Caco-2 (cell line): Measurements from ENCODE around the gene AGPAT3. TPM values are rescaled to one million over a fixed set of nuclear protein-coding genes. Genes with fewer than 3 reads are reported as not detected.

ENCODE experiments used
- BruUV-seq: library from RNA; stranded (reverse); fragments of 400-500 nt; replicated peaks from 2 replicates; lab custom pipeline; 2021; lab: Mats Ljungman, UMichigan
- CTCF ChIA-PET: fragments of 300-600 bp; sonication (Branson Sonifier 250); formaldehyde crosslinking; loops from one replicate; lab custom pipeline; 2022; ENCODE audit warnings: antibody characterized with exemption; lab: Charles Lee
- POLR2A ChIA-PET: fragments of 300-600 bp; sonication (Branson Sonifier 250); formaldehyde crosslinking; loops from one replicate; lab custom pipeline; 2022; ENCODE audit warnings: antibody characterized with exemption; lab: Charles Lee
- DNase-seq, 2 experiments: peaks; one replicate each; pipeline versions ENCODE4 v3.0.0 to v3.0.0-alpha.2; 2020 to 2022
- H3K27me3 ChIP-seq: replicated peaks from 2 replicates; pipeline ENCODE4 v1.6.0; 2011; ENCODE audit warnings: low read length; ENCODE audit not compliant: control insufficient read depth, insufficient read depth
- H3K36me3 ChIP-seq: 2 replicates; pipeline ENCODE4 v1.5.1; 2011; ENCODE audit warnings: low read length; ENCODE audit not compliant: control insufficient read depth, insufficient read depth
- H3K4me1 ChIP-seq: fragments of 250-450 bp; sonication (Bioruptor Pico); 2 replicates; pipeline ENCODE4 v1.5.1; 2020; ENCODE audit warnings: mild to moderate bottlenecking
- H3K4me3 ChIP-seq: 2 replicates; pipeline ENCODE4 v1.5.1; 2011; ENCODE audit warnings: low read depth, mild to moderate bottlenecking, control low read depth, low read length
- H3K9me3 ChIP-seq: fragments of 250-450 bp; sonication (Bioruptor Pico); 2 replicates; pipeline ENCODE4 v1.5.1; 2020; ENCODE audit warnings: mild to moderate bottlenecking, moderate library complexity
- H3K27ac Mint-ChIP-seq: one replicate; pipeline ENCODE4 v1.8.0; 2022; ENCODE audit warnings: mixed read lengths; ENCODE audit not compliant: unreplicated experiment
- H3K27me3 Mint-ChIP-seq: one replicate; pipeline ENCODE4 v1.8.0; 2022; ENCODE audit warnings: mixed read lengths; ENCODE audit not compliant: insufficient read depth, unreplicated experiment
- H3K36me3 Mint-ChIP-seq: one replicate; pipeline ENCODE4 v1.8.0; 2022; ENCODE audit warnings: mild to moderate bottlenecking, mixed read lengths; ENCODE audit not compliant: insufficient read depth, unreplicated experiment
- H3K4me1 Mint-ChIP-seq: one replicate; pipeline ENCODE4 v1.8.0; 2022; ENCODE audit warnings: low read depth, mixed read lengths; ENCODE audit not compliant: unreplicated experiment
- H3K4me3 Mint-ChIP-seq: one replicate; pipeline ENCODE4 v1.8.0; 2022; ENCODE audit warnings: mild to moderate bottlenecking, moderate library complexity, mixed read lengths; ENCODE audit not compliant: unreplicated experiment
- H3K9me3 Mint-ChIP-seq: one replicate; pipeline ENCODE4 v1.8.0; 2022; ENCODE audit warnings: mixed read lengths; ENCODE audit not compliant: unreplicated experiment
- CTCF ChIP-seq, 2 experiments: fragments of 200-600 bp in 1 of 2; IDR thresholded peaks; 1 replicate in 1 of 2; 2 replicates in 1 of 2; pipeline versions ENCODE4 v1.5.1 to v1.8.0; 2011 to 2022; ENCODE audit warnings: antibody characterized with exemption in 1 of 2, control low read depth in 1 of 2, inconsistent platforms in 1 of 2, low read depth in 1 of 2, low read length in 1 of 2, mild to moderate bottlenecking in 1 of 2, moderate library complexity in 1 of 2; ENCODE audit not compliant: insufficient read depth in 1 of 2, severe bottlenecking in 1 of 2, unreplicated experiment in 1 of 2
- intact Hi-C: fragments of 100-400 bp; cut with micrococcal nuclease; formaldehyde crosslinking; loops from one replicate; pipeline ENCODE4 v1.10.0; 2022; ENCODE audit not compliant: unreplicated experiment
- total RNA-seq: library from RNA; stranded (reverse); gene quantifications from 2 replicates; pipeline ENCODE4 v1.2.3, GENCODE V29; 2022

Gene AGPAT3
- total RNA-seq, 1 experiment from 2014 or later: 61.8 TPM

DNA sequence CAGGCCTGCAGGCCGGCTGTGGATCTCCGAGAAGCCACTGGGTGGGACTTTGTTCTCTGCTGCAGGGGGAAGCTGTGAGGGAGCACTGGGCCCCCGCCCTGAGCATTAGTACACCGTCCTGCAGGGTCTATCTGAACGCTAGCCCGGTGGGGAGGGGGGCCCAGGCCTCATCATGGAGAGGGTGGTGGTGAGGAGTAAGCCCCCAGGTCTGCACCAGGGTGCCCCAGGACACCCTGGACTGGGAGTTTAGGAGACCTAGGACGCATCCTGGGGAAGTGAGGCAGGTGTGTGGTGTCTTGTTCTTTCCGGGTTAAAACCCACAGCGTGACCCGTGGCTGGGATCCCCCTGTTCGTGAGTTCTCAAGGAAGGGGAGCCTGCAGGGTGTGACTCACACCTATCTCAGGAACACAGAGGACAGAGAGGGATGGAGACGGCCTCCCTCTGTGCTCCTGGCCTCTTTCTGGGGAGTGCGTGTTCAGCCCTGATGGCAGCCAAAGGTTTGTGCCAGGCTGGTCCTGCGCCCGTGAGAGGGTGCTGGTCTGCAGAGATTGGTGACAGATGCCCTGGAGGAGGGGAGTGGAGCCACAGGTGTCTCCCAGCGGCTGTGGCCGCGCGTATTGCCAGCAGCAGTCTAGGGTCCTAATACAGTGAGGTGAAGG lies 44.8 kb downstream of the AGPAT3 start:
- Mint-ChIP-seq H3K27me3 (no peaks in the 10 kb centered on the region), H3K9me3 (no peaks in the 10 kb centered on the region), H3K4me3 (no peak overlapping the region), H3K36me3 (peaks cover 14% of the 10 kb centered on the region), H3K4me1 (peaks cover 18% of the 10 kb centered on the region), H3K27ac (peak overlapping the region; percentile 70)
- Histone ChIP-seq H3K27me3 (no peaks in the 10 kb centered on the region), H3K4me3 (no peak overlapping the region), H3K36me3 (no peaks in the 10 kb centered on the region), H3K9me3 (no peaks in the 10 kb centered on the region), H3K4me1 (peaks cover 18% of the 10 kb centered on the region)
- intact Hi-C loops: no loop called here
- DNase-seq: no peak
- ChIA-PET CTCF (no interaction called here), POLR2A (no interaction called here)
- TF ChIP-seq CTCF (IDR thresholded peaks at IDR 0.05; ENCODE audit: insufficient read depth in 1 of 2, low read depth in 1 of 2, low read length in 1 of 2, severe bottlenecking in 1 of 2, unreplicated experiment in 1 of 2): no peak
- BruUV-seq: no TSS peak

- POLR2A ChIA-PET: no interaction called here
- no peak for TF ChIP-seq CTCF (IDR thresholded peaks at IDR 0.05; ENCODE audit: insufficient read depth in 1 of 2, low read depth in 1 of 2, low read length in 1 of 2, severe bottlenecking in 1 of 2, unreplicated experiment in 1 of 2)
- CTCF ChIA-PET: no interaction called here
- H3K4me3 Mint-ChIP-seq: no peak overlapping the region
- Histone ChIP-seq H3K9me3 (no peaks in the 10 kb centered on the region), H3K36me3 (no peaks in the 10 kb centered on the region), H3K4me3 (no peak overlapping the region), H3K4me1 (peaks cover 18% of the 10 kb centered on the region), H3K27me3 (no peaks in the 10 kb centered on the region)
- H3K27me3 Mint-ChIP-seq: no peaks in the 10 kb centered on the region
- no TSS peak for BruUV-seq
- H3K27ac Mint-ChIP-seq: peak overlapping the region; percentile 70
- intact Hi-C loops: no loop called here
- peaks cover 18% of the 10 kb centered on the region for H3K4me1 Mint-ChIP-seq
- no peaks in the 10 kb centered on the region for H3K9me3 Mint-ChIP-seq
- H3K36me3 Mint-ChIP-seq: peaks cover 14% of the 10 kb centered on the region
- no peak for DNase-seq
These were observed 45.4 kb downstream of the AGPAT3 start for GRCh38 chr21:43910460-43910859.

- no peak for TF ChIP-seq CTCF (IDR thresholded peaks at IDR 0.05; ENCODE audit: insufficient read depth in 1 of 2, low read depth in 1 of 2, low read length in 1 of 2, severe bottlenecking in 1 of 2, unreplicated experiment in 1 of 2)
- ChIA-PET CTCF (interaction anchor here (1.3 kb wide), 1 partner anchor 14 kb away, joined by 3 read pairs; no protein-coding TSS in a partner anchor), POLR2A (no interaction called here)
- H3K4me3 ChIP-seq: no peak overlapping the region
- H3K27me3 ChIP-seq: no peaks in the 10 kb centered on the region
- no peaks in the 10 kb centered on the region for H3K36me3 ChIP-seq
- Mint-ChIP-seq H3K9me3 (no peaks in the 10 kb centered on the region), H3K27ac (peak overlapping the region; percentile 12), H3K27me3 (no peaks in the 10 kb centered on the region), H3K36me3 (peaks cover 14% of the 10 kb centered on the region), H3K4me3 (no peak overlapping the region), H3K4me1 (peaks cover 18% of the 10 kb centered on the region)
- H3K9me3 ChIP-seq: no peaks in the 10 kb centered on the region
- peaks cover 18% of the 10 kb centered on the region for H3K4me1 ChIP-seq
- BruUV-seq: no TSS peak
- DNase-seq: peak in 1 of 2 experiments; percentile 46
- intact Hi-C loops: no loop called here
These were observed 46.3 kb downstream of the AGPAT3 start for GRCh38 chr21:43911015-43911934.
